Skeletal muscle tissue (tissue), 4 donors: Measurements from ENCODE around the gene AP2B1. TPM values are rescaled to one million over a fixed set of nuclear protein-coding genes. Genes with fewer than 3 reads are reported as not detected.

Source experiments
- H3K27ac ChIP-seq: one replicate; pipeline ENCODE4 v1.7.0; 2013; ENCODE audit warnings: mild to moderate bottlenecking, low read depth, low read length, inconsistent platforms
- H3K27me3 ChIP-seq, 3 donors: one replicate each; pipeline ENCODE4 v1.7.0; 2013; ENCODE audit warnings: low read length in 3 of 3; ENCODE audit not compliant: control insufficient read depth in 3 of 3, insufficient read depth in 3 of 3
- H3K36me3 ChIP-seq, 3 donors: one replicate each; pipeline ENCODE4 v1.7.0; 2013; ENCODE audit warnings: low read length in 3 of 3; ENCODE audit not compliant: control insufficient read depth in 3 of 3, insufficient read depth in 3 of 3
- H3K4me1 ChIP-seq, 3 donors: one replicate each; pipeline ENCODE4 v1.7.0; 2013; ENCODE audit warnings: low read length in 3 of 3, mild to moderate bottlenecking in 3 of 3; ENCODE audit not compliant: control insufficient read depth in 3 of 3, insufficient read depth in 3 of 3
- H3K4me3 ChIP-seq, 3 donors: one replicate each; pipeline ENCODE4 v1.7.0; 2013; ENCODE audit warnings: low read length in 3 of 3
- H3K9ac ChIP-seq, 3 donors: one replicate each; pipeline ENCODE4 v1.7.0; 2013; ENCODE audit warnings: low read length in 3 of 3, mild to moderate bottlenecking in 3 of 3, moderate library complexity in 2 of 3, low read depth in 1 of 3
- H3K9me3 ChIP-seq, 3 donors: one replicate each; pipeline ENCODE4 v1.7.0; 2013; ENCODE audit warnings: low read length in 3 of 3; ENCODE audit not compliant: control insufficient read depth in 3 of 3
- total RNA-seq: library from RNA; depleted of rRNA; stranded (reverse); fragments of >200 nt; gene quantifications from one replicate; pipeline ENCODE4 v1.2.3, GENCODE V29; 2014
- donor health status: Osteomylitis.

Gene AP2B1
- total RNA-seq, 1 donor from 2014 or later = 45.4 TPM

GRCh38 chr17:35705230-35705629 is 118.1 kb downstream of the AP2B1 start:
- H3K27ac ChIP-seq = no peak overlapping the region
- H3K36me3 ChIP-seq = peaks cover 0 to 4% (median 3%) of the 10 kb centered on the region in 3 donors
- no peak overlapping the region for H3K9ac ChIP-seq
- H3K4me3 ChIP-seq = no peak overlapping the region
- peaks cover 12 to 20% (median 15%) of the 10 kb centered on the region in 3 donors for H3K4me1 ChIP-seq
- H3K9me3 ChIP-seq = no peaks in the 10 kb centered on the region
- H3K27me3 ChIP-seq = no peaks in the 10 kb centered on the region

DNA sequence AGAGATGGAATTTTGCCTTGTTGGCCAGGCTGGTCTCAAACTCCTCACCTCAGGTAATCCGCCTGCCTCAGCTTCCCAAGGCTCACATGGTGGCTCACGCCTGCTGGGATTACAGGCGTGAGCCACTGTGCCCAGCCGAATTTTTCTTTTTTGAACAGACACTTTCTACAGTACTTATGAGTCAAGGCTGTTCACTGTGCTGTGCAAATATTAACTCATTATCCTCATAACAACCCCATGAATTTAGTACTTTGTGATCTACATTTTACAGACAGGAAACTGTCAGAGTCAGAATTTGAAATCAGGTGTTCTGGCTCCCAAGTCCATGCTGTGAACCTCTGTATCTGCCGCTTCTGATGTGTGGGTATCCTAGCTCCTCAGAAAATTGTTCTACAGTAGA is 118.6 kb downstream of the AP2B1 start:
- H3K9me3 ChIP-seq = no peaks in the 10 kb centered on the region
- H3K36me3 ChIP-seq = peaks cover 0 to 9% (median 3%) of the 10 kb centered on the region in 3 donors
- no peak overlapping the region for H3K4me3 ChIP-seq
- no peaks in the 10 kb centered on the region for H3K27me3 ChIP-seq
- H3K9ac ChIP-seq = no peak overlapping the region
- H3K4me1 ChIP-seq = peaks cover 12 to 20% (median 15%) of the 10 kb centered on the region in 3 donors
- H3K27ac ChIP-seq = no peak overlapping the region

DNA sequence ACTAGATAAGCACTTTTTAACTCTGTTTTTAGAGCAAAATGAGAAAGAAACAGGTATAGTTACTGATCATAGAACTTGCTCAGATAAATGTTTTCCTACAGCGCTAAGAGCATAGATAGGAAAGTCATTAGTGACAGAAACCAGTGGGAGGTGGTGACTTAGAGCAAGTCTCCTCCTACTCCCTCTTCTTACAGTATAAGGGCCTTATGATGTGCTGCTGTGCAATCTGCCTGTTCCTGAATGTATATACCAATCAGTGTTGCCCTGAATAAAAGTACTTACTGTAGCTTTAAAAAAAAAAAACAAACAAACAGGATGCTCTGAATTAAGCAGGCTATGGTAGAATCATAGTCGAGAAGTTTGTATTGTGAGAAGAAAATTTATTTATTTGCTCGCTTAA is 121.0 kb downstream of the AP2B1 start:
- Histone ChIP-seq H3K4me1 (peaks cover 17 to 26% (median 20%) of the 10 kb centered on the region in 3 donors), H3K27ac (no peak overlapping the region), H3K9ac (no peak overlapping the region), H3K9me3 (no peaks in the 10 kb centered on the region), H3K36me3 (peaks cover 0 to 13% (median 3%) of the 10 kb centered on the region in 3 donors), H3K27me3 (no peaks in the 10 kb centered on the region), H3K4me3 (no peak overlapping the region)

- Histone ChIP-seq H3K27ac (peak overlapping the region; percentile 3), H3K27me3 (no peaks in the 10 kb centered on the region), H3K36me3 (peaks cover 0 to 13% (median 3%) of the 10 kb centered on the region in 3 donors)
Measured at GRCh38 chr17:35708951-35709350, 121.8 kb downstream of the AP2B1 start.

GRCh38 chr17:35709874-35710273 is 122.8 kb downstream of the AP2B1 start:
- H3K4me1 ChIP-seq = peaks cover 27 to 36% (median 36%) of the 10 kb centered on the region in 3 donors
- no peak overlapping the region for H3K9ac ChIP-seq
- H3K27ac ChIP-seq = no peak overlapping the region
- no peaks in the 10 kb centered on the region for H3K27me3 ChIP-seq
- no peaks in the 10 kb centered on the region for H3K9me3 ChIP-seq
- H3K36me3 ChIP-seq = peaks cover 0 to 13% (median 3%) of the 10 kb centered on the region in 3 donors
- H3K4me3 ChIP-seq = no peak overlapping the region

More at GRCh38 chr17:35708951-35709350, 121.8 kb downstream of the AP2B1 start:
- H3K9ac ChIP-seq = peak overlapping the region in 1 of 3 donors; percentile 42
- H3K4me3 ChIP-seq = no peak overlapping the region
- H3K4me1 ChIP-seq = peaks cover 22 to 28% (median 28%) of the 10 kb centered on the region in 3 donors
- no peaks in the 10 kb centered on the region for H3K9me3 ChIP-seq

GRCh38 chr17:35710950-35711349 is 123.8 kb downstream of the AP2B1 start:
- peaks cover 27 to 40% (median 36%) of the 10 kb centered on the region in 3 donors for H3K4me1 ChIP-seq
- peaks cover 0 to 15% (median 3%) of the 10 kb centered on the region in 3 donors for H3K36me3 ChIP-seq
- H3K27ac ChIP-seq = no peak overlapping the region
- no peaks in the 10 kb centered on the region for H3K27me3 ChIP-seq
- no peaks in the 10 kb centered on the region for H3K9me3 ChIP-seq
- no peak overlapping the region for H3K4me3 ChIP-seq
- no peak overlapping the region for H3K9ac ChIP-seq

DNA sequence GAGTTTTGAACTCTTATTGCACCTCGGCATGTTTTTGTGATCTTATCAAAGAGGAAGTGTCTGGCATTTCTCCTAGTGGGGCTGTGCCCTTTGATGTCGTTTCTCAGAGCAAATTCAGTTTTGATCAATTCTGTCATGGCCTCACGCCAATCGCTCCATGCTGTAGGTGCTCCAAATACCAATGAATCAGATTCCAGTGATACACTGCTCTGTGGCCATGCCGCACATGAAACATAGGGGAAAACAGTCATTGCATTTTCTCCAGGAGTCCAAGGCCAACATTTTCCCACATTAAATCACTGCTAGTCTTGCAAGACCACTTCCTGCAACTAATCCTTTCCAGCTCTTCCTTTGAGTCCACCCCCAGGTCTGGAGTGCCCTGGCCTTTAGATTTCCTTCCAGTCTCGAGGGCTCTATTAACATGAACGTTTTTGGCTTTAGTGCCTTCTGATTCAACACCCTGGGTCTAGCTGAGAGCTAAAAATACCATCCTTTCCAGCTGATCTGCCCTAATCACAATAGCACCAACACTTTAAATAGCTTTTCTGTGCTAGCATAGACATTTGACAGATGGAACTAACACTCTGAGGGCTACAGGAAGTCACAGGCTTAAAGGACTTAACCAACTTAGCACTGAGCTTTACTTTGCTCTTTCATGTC is 126.1 kb downstream of the AP2B1 start:
- peaks cover 3 to 21% (median 10%) of the 10 kb centered on the region in 3 donors for H3K36me3 ChIP-seq
- peak overlapping the region; percentile 57 for H3K9ac ChIP-seq

DNA sequence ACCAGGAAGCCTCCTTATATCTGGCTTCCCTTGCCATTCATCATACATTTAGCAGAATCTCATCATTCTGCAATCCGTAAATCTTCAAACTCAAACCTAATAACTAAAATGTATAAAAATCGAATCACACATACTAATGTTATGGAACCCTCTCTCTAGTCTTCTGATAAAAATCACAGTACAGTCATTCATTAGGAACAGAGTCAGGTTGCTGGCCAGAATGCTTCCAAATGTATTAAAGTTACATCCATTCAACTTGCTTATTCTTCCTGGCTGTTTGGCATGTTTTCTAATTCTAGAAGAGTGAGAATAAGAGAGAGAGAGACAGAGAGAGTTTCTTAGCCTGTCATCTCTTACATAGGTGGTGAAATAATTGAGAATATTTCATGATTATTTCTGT is 127.9 kb downstream of the AP2B1 start:
- Histone ChIP-seq H3K9ac (no peak overlapping the region), H3K9me3 (no peaks in the 10 kb centered on the region), H3K36me3 (peaks cover 1 to 25% (median 12%) of the 10 kb centered on the region in 3 donors), H3K4me3 (no peak overlapping the region), H3K27ac (no peak overlapping the region), H3K4me1 (peaks cover 30 to 42% (median 36%) of the 10 kb centered on the region in 3 donors), H3K27me3 (no peaks in the 10 kb centered on the region)

More for the DNA sequence above, 126.1 kb downstream of the AP2B1 start:
- H3K27me3 ChIP-seq = no peaks in the 10 kb centered on the region
- peak overlapping the region; percentile 85 for H3K27ac ChIP-seq
- H3K4me3 ChIP-seq = peak overlapping the region in 2 of 3 donors; percentile 0 to 44
- H3K4me1 ChIP-seq = peaks cover 40 to 54% (median 46%) of the 10 kb centered on the region in 3 donors
- H3K9me3 ChIP-seq = no peaks in the 10 kb centered on the region

- Histone ChIP-seq H3K4me1 (peaks cover 28 to 40% (median 34%) of the 10 kb centered on the region in 3 donors), H3K4me3 (no peak overlapping the region), H3K36me3 (peaks cover 0 to 22% (median 13%) of the 10 kb centered on the region in 3 donors), H3K9me3 (no peaks in the 10 kb centered on the region), H3K9ac (no peak overlapping the region), H3K27ac (no peak overlapping the region), H3K27me3 (no peaks in the 10 kb centered on the region)
Measured at GRCh38 chr17:35715416-35715815, 128.3 kb downstream of the AP2B1 start.

GRCh38 chr17:35716173-35716572 is 129.1 kb downstream of the AP2B1 start:
- no peaks in the 10 kb centered on the region for H3K27me3 ChIP-seq
- H3K36me3 ChIP-seq = peaks cover 0 to 15% (median 13%) of the 10 kb centered on the region in 3 donors
- H3K9ac ChIP-seq = no peak overlapping the region
- H3K27ac ChIP-seq = no peak overlapping the region
- peaks cover 28 to 40% (median 34%) of the 10 kb centered on the region in 3 donors for H3K4me1 ChIP-seq
- no peaks in the 10 kb centered on the region for H3K9me3 ChIP-seq
- no peak overlapping the region for H3K4me3 ChIP-seq
